ENCODE measurements around the gene MAP4. TPM values are rescaled to one million over a fixed set of nuclear protein-coding genes. Genes with fewer than 3 reads are reported as not detected.

Gene MAP4
- total and polyA plus RNA-seq, 2 experiments from 2014 or later: 121 to 235 TPM

- TF ChIP-seq EZH2 (IDR thresholded peaks at IDR 0.05; ENCODE audit: insufficient read depth, poor library complexity, severe bottlenecking) (no peak), EZH2phosphoT487 (IDR thresholded peaks at IDR 0.05; ENCODE audit: insufficient read depth, low read depth) (no peak)
- no peak for DNase-seq
- Histone ChIP-seq H3K4me1 (ENCODE audit: insufficient read depth) (no peaks in the 10 kb centered on the region), H3K36me3 (ENCODE audit: low read depth) (peaks cover 2% of the 10 kb centered on the region; the same call in 1 of the 2 replicates), H3K27me3 (replicated peaks; ENCODE audit: insufficient read depth) (no peaks in the 10 kb centered on the region), H4K20me1 (ENCODE audit: insufficient read depth) (peaks cover 9% of the 10 kb centered on the region; the same call in 1 of the 2 replicates), H3K9me3 (ENCODE audit: low read depth) (no peaks in the 10 kb centered on the region), H3K4me3 (no peak overlapping the region), H3K9ac (no peak overlapping the region), H2AFZ (no peak overlapping the region), H3K4me2 (ENCODE audit: unreplicated experiment) (no peak overlapping the region), H3F3A (ENCODE audit: insufficient read depth) (peaks cover 3% of the 10 kb centered on the region; the same call in 1 of the 2 replicates), H3K9me2 (ENCODE audit: insufficient read depth) (no peaks in the 10 kb centered on the region), H3K27ac (no peak overlapping the region), H3K79me2 (ENCODE audit: insufficient read depth) (peaks cover 89% of the 10 kb centered on the region)
- in situ Hi-C loops (cut with MboI): no loop called here
- 56 to 58% methylated on average over 5 of the region's 5 CpGs for WGBS, 2 experiments (ENCODE audit: low coverage in 1 of 2, low lambda C conversion rate in 2 of 2, missing lambda C conversion rate in 2 of 2)
These were observed 65.6 kb downstream of the MAP4 start for GRCh38 chr3:47950453-47951169.

GRCh38 chr3:47949979-47950378 lies 66.2 kb downstream of the MAP4 start:
- in situ Hi-C loops (cut with MboI): no loop called here
- Histone ChIP-seq H3K36me3 (ENCODE audit: low read depth) (no peaks in the 10 kb centered on the region), H4K20me1 (ENCODE audit: insufficient read depth) (peaks cover 9% of the 10 kb centered on the region; the same call in 1 of the 2 replicates), H3F3A (ENCODE audit: insufficient read depth) (0 out of 2 replicates have a peak, but pooled peaks cover 3% of the 10 kb centered on the region), H3K79me2 (ENCODE audit: insufficient read depth) (peaks cover 89% of the 10 kb centered on the region), H3K27ac (no peak overlapping the region), H3K9ac (no peak overlapping the region), H3K4me1 (ENCODE audit: insufficient read depth) (no peaks in the 10 kb centered on the region), H3K27me3 (replicated peaks; ENCODE audit: insufficient read depth) (no peaks in the 10 kb centered on the region), H3K9me2 (ENCODE audit: insufficient read depth) (no peaks in the 10 kb centered on the region), H3K4me3 (no peak overlapping the region), H2AFZ (no peak overlapping the region), H3K4me2 (ENCODE audit: unreplicated experiment) (no peak overlapping the region), H3K9me3 (ENCODE audit: low read depth) (no peaks in the 10 kb centered on the region)
- no peak for DNase-seq
- no peak for TF ChIP-seq EZH2 (IDR thresholded peaks at IDR 0.05; ENCODE audit: insufficient read depth, poor library complexity, severe bottlenecking)
- TF ChIP-seq EZH2phosphoT487 (IDR thresholded peaks at IDR 0.05; ENCODE audit: insufficient read depth, low read depth): no peak
- WGBS, 2 experiments (ENCODE audit: low coverage in 1 of 2, low lambda C conversion rate in 2 of 2, missing lambda C conversion rate in 2 of 2): 88 to 93% methylated on average over 3 of the region's 3 CpGs

- no peaks in the 10 kb centered on the region for H3K9me3 ChIP-seq (ENCODE audit: low read depth)
- DNase-seq: no peak
- H3K9ac ChIP-seq: no peak overlapping the region
- no peak overlapping the region for H2AFZ ChIP-seq
- 100% methylated on average over 1 of the region's 1 CpG for WGBS, 2 experiments (ENCODE audit: low coverage in 1 of 2, low lambda C conversion rate in 2 of 2, missing lambda C conversion rate in 2 of 2)
- no peaks in the 10 kb centered on the region for H3K4me1 ChIP-seq (ENCODE audit: insufficient read depth)
- no peak for TF ChIP-seq EZH2 (IDR thresholded peaks at IDR 0.05; ENCODE audit: insufficient read depth, poor library complexity, severe bottlenecking)
- TF ChIP-seq EZH2phosphoT487 (IDR thresholded peaks at IDR 0.05; ENCODE audit: insufficient read depth, low read depth): no peak
- peaks cover 98% of the 10 kb centered on the region for H3K79me2 ChIP-seq (ENCODE audit: insufficient read depth)
- no peaks in the 10 kb centered on the region for H3K27me3 ChIP-seq (replicated peaks; ENCODE audit: insufficient read depth)
- no peaks in the 10 kb centered on the region; the same call in 1 of the 2 replicates for H4K20me1 ChIP-seq (ENCODE audit: insufficient read depth)
- H3K9me2 ChIP-seq (ENCODE audit: insufficient read depth): no peaks in the 10 kb centered on the region
- no peak overlapping the region for H3K4me2 ChIP-seq (ENCODE audit: unreplicated experiment)
- H3K36me3 ChIP-seq (ENCODE audit: low read depth): no peaks in the 10 kb centered on the region
- no peak overlapping the region for H3K27ac ChIP-seq
- peaks cover 10% of the 10 kb centered on the region; the same call in 1 of the 2 replicates for H3F3A ChIP-seq (ENCODE audit: insufficient read depth)
- no peak overlapping the region for H3K4me3 ChIP-seq
- in situ Hi-C loops (cut with MboI): no loop called here
These were observed 76.0 kb downstream of the MAP4 start for GRCh38 chr3:47940232-47940631.

- H2AFZ ChIP-seq: no peak overlapping the region
- no peaks in the 10 kb centered on the region for H3K9me2 ChIP-seq (ENCODE audit: insufficient read depth)
- TF ChIP-seq EZH2 (IDR thresholded peaks at IDR 0.05; ENCODE audit: insufficient read depth, poor library complexity, severe bottlenecking) (no peak), EZH2phosphoT487 (IDR thresholded peaks at IDR 0.05; ENCODE audit: insufficient read depth, low read depth) (no peak)
- peaks cover 18% of the 10 kb centered on the region for H4K20me1 ChIP-seq (ENCODE audit: insufficient read depth)
- WGBS, 2 experiments (ENCODE audit: low coverage in 1 of 2, low lambda C conversion rate in 2 of 2, missing lambda C conversion rate in 2 of 2): 71 to 73% methylated on average over 5 of the region's 5 CpGs
- no peaks in the 10 kb centered on the region for H3K27me3 ChIP-seq (replicated peaks; ENCODE audit: insufficient read depth)
- H3K4me2 ChIP-seq (ENCODE audit: unreplicated experiment): no peak overlapping the region
- DNase-seq: peak; percentile 27
- no peaks in the 10 kb centered on the region for H3K9me3 ChIP-seq (ENCODE audit: low read depth)
- H3K4me1 ChIP-seq (ENCODE audit: insufficient read depth): no peaks in the 10 kb centered on the region
- peaks cover 97% of the 10 kb centered on the region for H3K79me2 ChIP-seq (ENCODE audit: insufficient read depth)
- peaks cover 10% of the 10 kb centered on the region for H3K36me3 ChIP-seq (ENCODE audit: low read depth)
- no peak overlapping the region for H3K9ac ChIP-seq
- in situ Hi-C loops (cut with MboI): no loop called here
- no peaks in the 10 kb centered on the region for H3F3A ChIP-seq (ENCODE audit: insufficient read depth)
- no peak overlapping the region for H3K4me3 ChIP-seq
- no peak overlapping the region for H3K27ac ChIP-seq
These were observed 83.8 kb downstream of the MAP4 start for GRCh38 chr3:47932421-47932820.

Data from GM23248 (cell line).